Activated CD4-positive, alpha-beta T cell treated with anti-CD3 and anti-CD28 coated beads, Interleukin-2, amount 10 ng/mL, durations not matched to agents 24 days and 14 days (primary cell): Measurements from ENCODE around the gene MRPS35. TPM values are rescaled to one million over a fixed set of nuclear protein-coding genes. Genes with fewer than 3 reads are reported as not detected.
A peak's percentile ranks its signal among the peaks of the same experiment; 100 is the strongest.
"Not testable (repeated sequence)": the region's sequence is repeated elsewhere in the genome, so short reads cannot be mapped to it uniquely, and the experiment has no call there.

Experiments used
- DNase-seq: peaks from one replicate; pipeline ENCODE4 v3.0.0; 2022
- H3K27ac Mint-ChIP-seq: one replicate; pipeline ENCODE4 v1.8.0; 2022; ENCODE audit warnings: mild to moderate bottlenecking, mixed read lengths
- H3K27me3 Mint-ChIP-seq: one replicate; pipeline ENCODE4 v1.8.0; 2022; ENCODE audit warnings: mixed read lengths
- H3K36me3 Mint-ChIP-seq: one replicate; pipeline ENCODE4 v1.8.0; 2022; ENCODE audit warnings: low read depth, mild to moderate bottlenecking, mixed read lengths
- H3K4me1 Mint-ChIP-seq: one replicate; pipeline ENCODE4 v1.8.0; 2021; ENCODE audit warnings: mixed read lengths
- H3K4me3 Mint-ChIP-seq: one replicate; pipeline ENCODE4 v1.8.0; 2022; ENCODE audit warnings: mild to moderate bottlenecking, moderate library complexity, mixed read lengths
- H3K9me3 Mint-ChIP-seq: one replicate; pipeline ENCODE4 v1.8.0; 2021; ENCODE audit warnings: mixed read lengths
- intact Hi-C: fragments of 100-400 bp; cut with micrococcal nuclease; formaldehyde crosslinking; loops from one replicate; pipeline ENCODE4 v1.15.1; 2023
- total RNA-seq: library from RNA; stranded (reverse); gene quantifications from 2 replicates; pipeline ENCODE4 v1.2.3, GENCODE V29; 2022

The MRPS35 gene
- total RNA-seq, 1 donor from 2014 or later = 58.1 TPM

- Mint-ChIP-seq H3K4me3 (no peak overlapping the region), H3K27ac (no peak overlapping the region), H3K36me3 (peaks cover 31% of the 10 kb centered on the region), H3K4me1 (peaks cover 2% of the 10 kb centered on the region), H3K27me3 (no peaks in the 10 kb centered on the region), H3K9me3 (no peaks in the 10 kb centered on the region)
- intact Hi-C loops = loop anchor here (5.0 kb wide), 2 partner anchors 47 to 1142 kb away; no protein-coding TSS in a partner anchor
- DNase-seq = no peak
Measured at GRCh38 chr12:27730097-27730588, 19.5 kb downstream of the MRPS35 start.

GRCh38 chr12:27732281-27732680 lies 21.6 kb downstream of the MRPS35 start:
- H3K36me3 Mint-ChIP-seq = peaks cover 32% of the 10 kb centered on the region
- H3K4me1 Mint-ChIP-seq = peaks cover 2% of the 10 kb centered on the region
- no peaks in the 10 kb centered on the region for H3K9me3 Mint-ChIP-seq
- H3K27me3 Mint-ChIP-seq = no peaks in the 10 kb centered on the region
- intact Hi-C loops = loop anchor here (5.0 kb wide), 2 partner anchors 45 to 1140 kb away; no protein-coding TSS in a partner anchor
- no peak overlapping the region for H3K4me3 Mint-ChIP-seq
- DNase-seq = no peak
- H3K27ac Mint-ChIP-seq = no peak overlapping the region

GRCh38 chr12:27733052-27733656 lies 22.5 kb downstream of the MRPS35 start:
- no peak overlapping the region for H3K4me3 Mint-ChIP-seq
- H3K27ac Mint-ChIP-seq = no peak overlapping the region
- peaks cover 36% of the 10 kb centered on the region for H3K36me3 Mint-ChIP-seq
- H3K27me3 Mint-ChIP-seq = no peaks in the 10 kb centered on the region
- H3K4me1 Mint-ChIP-seq = peaks cover 2% of the 10 kb centered on the region
- peak; percentile 78 for DNase-seq
- H3K9me3 Mint-ChIP-seq = no peaks in the 10 kb centered on the region
- intact Hi-C loops = loop anchor here (1.0 to 5.0 kb wide), 4 partner anchors 44 to 1139 kb away; no protein-coding TSS in a partner anchor

DNA sequence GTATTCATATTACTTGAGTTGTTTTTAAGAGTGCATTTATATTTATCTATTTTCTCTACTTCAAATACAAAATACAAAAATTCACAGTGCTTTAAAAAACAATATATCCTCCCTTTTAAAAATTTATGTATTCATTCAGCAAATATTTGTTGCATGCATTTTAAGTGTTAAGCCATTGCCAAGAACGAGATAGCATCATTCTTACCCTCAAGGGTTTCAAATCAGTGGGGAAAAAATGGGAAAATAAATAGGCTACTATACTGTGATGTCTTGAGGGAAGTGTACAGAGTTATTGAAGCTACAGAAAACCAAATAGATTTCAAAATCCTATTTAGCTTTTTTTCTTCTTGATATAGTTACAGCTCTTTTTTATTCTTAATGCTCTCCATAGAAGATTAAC lies 23.2 kb downstream of the MRPS35 start:
- intact Hi-C loops = loop anchor here (1.0 to 5.0 kb wide), 4 partner anchors 44 to 1139 kb away; no protein-coding TSS in a partner anchor
- H3K36me3 Mint-ChIP-seq = peaks cover 36% of the 10 kb centered on the region

DNA sequence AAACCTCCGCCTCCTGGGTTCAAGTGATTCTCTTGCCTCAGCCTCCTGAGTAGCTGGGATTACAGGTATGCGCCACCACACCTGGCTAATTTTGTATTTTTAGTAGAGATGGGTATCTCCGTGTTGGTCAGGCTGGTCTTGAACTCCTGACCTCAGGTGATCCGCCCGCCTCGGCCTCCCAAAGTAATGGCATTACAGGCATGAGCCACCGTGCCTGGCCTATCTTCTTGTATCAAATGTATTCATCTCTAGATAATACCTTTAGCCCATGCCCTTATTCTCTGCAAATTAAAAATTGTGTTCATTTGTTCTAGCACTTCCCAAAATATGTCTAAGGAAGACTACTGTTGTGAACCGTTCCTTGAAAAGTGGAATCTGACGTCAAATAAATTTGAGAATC lies 23.7 kb downstream of the MRPS35 start:
- not testable (repeated sequence) for H3K9me3 Mint-ChIP-seq, DNase-seq, H3K27ac Mint-ChIP-seq, H3K4me3 Mint-ChIP-seq, H3K27me3 Mint-ChIP-seq, H3K4me1 Mint-ChIP-seq
- intact Hi-C loops = loop anchor here (5.0 kb wide), 2 partner anchors 43 to 1138 kb away; no protein-coding TSS in a partner anchor
- H3K36me3 Mint-ChIP-seq = peaks cover 35% of the 10 kb centered on the region

More for the DNA sequence above, 23.2 kb downstream of the MRPS35 start:
- H3K4me3 Mint-ChIP-seq = no peak overlapping the region
- DNase-seq = no peak
- H3K9me3 Mint-ChIP-seq = no peaks in the 10 kb centered on the region
- H3K4me1 Mint-ChIP-seq = peaks cover 3% of the 10 kb centered on the region
- no peaks in the 10 kb centered on the region for H3K27me3 Mint-ChIP-seq
- no peak overlapping the region for H3K27ac Mint-ChIP-seq

DNA sequence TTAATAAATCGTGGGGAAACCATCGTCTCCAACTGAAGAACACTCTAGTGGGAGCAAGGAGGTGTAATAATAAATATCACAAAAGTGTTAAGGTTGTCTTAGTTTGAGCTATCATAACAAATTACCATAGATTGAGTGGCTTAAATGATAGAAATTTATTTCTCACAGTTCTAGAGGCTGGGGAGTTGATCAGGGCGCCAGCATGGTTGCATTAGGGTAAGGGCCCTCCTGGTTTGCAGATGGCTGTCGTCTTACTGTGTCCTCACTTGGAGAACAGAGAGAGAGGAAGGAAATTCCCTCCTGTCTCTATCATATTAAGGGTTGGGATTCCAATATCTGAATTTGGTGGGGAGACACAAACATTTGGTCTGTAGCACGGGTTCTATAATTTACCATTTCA lies 33.0 kb downstream of the MRPS35 start:
- Mint-ChIP-seq H3K36me3 (peaks cover 44% of the 10 kb centered on the region), H3K27me3 (no peaks in the 10 kb centered on the region), H3K4me1 (peaks cover 9% of the 10 kb centered on the region), H3K4me3 (no peak overlapping the region), H3K9me3 (no peaks in the 10 kb centered on the region), H3K27ac (no peak overlapping the region)
- no peak for DNase-seq
- intact Hi-C loops = no loop called here

DNA sequence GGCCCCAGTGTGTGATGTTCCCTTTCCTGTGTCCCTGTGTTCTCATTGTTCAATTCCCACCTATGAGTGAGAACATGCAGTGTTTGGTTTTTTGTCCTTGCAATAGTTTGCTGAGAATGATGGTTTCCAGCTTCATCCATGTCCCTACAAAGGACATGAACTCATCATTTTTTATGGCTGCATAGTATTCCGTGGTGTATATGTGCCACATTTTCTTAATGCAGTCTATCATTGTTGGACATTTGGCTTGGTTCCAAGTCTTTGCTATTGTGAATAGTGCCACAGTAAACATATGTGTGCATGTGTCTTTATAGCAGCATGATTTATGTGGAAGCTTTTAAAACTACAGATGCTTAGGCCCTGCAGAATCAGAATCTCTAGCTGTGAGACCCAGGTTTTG lies 35.1 kb downstream of the MRPS35 start:
- H3K4me1 Mint-ChIP-seq, H3K27ac Mint-ChIP-seq, H3K4me3 Mint-ChIP-seq, DNase-seq, intact Hi-C loops, H3K27me3 Mint-ChIP-seq, H3K9me3 Mint-ChIP-seq: not testable (repeated sequence)
- peaks cover 42% of the 10 kb centered on the region for H3K36me3 Mint-ChIP-seq

DNA sequence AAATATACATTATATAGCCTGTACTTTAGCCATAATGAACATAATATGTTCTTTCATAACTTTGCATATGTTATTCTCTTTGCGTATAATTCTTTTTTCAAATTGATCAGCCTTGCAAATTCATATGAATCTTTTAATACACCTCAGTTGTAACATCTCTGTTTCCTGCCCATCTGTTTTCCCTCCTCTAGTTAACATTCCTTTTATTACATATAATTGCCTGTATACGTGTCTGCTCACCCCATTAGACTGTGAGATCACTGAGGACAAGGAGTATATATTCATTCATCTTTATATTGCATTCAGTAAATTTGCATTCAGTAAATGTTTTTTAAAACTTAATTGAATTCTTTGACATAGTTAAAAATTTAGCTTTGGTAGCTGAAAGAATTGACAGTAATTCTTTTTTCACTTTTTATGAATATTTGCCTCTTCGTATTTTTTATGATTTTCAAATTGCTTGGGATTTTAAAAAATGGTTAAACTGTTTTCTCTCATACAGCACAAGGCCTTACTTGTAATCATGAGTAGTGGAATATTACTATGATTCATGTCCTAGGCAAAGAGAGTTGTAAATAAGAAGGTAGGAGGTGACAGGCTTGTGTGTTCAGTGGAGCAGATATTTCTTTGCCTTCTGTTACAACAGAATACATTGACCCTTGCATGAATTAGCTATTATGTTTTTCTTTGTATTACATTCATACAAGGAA lies 36.6 kb downstream of the MRPS35 start:
- H3K4me1 Mint-ChIP-seq = peaks cover 3% of the 10 kb centered on the region
- DNase-seq = no peak
- no peaks in the 10 kb centered on the region for H3K27me3 Mint-ChIP-seq
- H3K4me3 Mint-ChIP-seq = no peak overlapping the region
- H3K9me3 Mint-ChIP-seq = no peaks in the 10 kb centered on the region
- intact Hi-C loops = no loop called here
- H3K36me3 Mint-ChIP-seq = peaks cover 36% of the 10 kb centered on the region
- H3K27ac Mint-ChIP-seq = no peak overlapping the region

DNA sequence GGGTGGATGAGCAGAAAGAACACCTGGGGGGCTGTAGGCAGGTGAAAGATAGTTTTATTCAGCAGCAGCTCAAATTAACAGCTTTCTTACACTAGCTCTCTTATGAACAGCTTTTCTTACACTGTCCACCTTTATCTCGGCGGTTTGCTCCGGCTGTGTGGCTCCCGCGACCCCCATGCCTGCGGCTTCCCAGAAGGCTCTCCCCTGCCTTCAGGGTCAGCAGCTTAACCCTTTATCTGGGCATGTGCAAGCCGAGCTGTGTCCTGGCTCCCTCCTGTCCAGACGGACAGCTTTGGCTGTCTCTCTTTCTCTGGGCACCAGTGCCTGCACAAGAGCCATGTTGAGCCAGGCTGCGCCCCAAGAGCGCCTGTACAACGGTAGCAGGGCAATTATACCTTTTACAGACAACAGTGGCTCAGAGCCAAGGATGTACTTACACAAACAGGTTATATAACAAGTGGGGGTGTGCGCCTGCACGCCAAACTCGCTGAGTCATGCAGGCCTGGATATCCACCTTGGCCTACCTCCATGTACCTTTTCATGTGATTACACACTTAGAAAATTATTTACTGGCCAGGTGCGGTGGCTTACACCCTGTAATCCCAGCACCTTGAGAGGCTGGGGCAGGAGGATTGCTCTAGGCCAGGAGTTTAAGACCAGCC lies 40.9 kb downstream of the MRPS35 start:
- Mint-ChIP-seq H3K9me3 (no peaks in the 10 kb centered on the region), H3K4me3 (no peak overlapping the region), H3K27ac (no peak overlapping the region), H3K36me3 (peaks cover 22% of the 10 kb centered on the region), H3K27me3 (no peaks in the 10 kb centered on the region), H3K4me1 (peaks cover 3% of the 10 kb centered on the region)
- intact Hi-C loops = no loop called here
- DNase-seq = no peak

DNA sequence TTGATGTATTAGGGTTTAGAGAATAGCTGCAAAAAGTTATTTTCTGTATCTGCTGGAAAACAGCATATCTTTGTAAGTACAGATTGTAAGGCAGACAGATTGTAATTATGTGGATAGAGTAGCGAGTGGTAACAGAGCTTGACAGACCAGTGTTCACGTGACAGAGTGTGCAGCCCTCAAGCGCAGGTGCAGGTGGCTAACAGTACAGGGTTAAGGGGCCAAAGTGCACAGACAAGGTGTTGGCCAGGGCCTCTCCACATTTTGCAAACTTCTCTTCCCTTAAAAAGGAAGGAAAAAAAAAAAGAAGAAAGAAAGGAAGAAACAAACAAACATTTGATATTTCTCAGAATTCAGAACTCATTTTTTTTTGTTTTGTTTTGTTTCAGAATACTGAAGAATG lies 44.2 kb downstream of the MRPS35 start:
- DNase-seq = no peak
- Mint-ChIP-seq H3K4me1 (no peaks in the 10 kb centered on the region), H3K36me3 (peaks cover 23% of the 10 kb centered on the region), H3K27ac (no peak overlapping the region), H3K4me3 (no peak overlapping the region), H3K27me3 (no peaks in the 10 kb centered on the region), H3K9me3 (no peaks in the 10 kb centered on the region)
- intact Hi-C loops = no loop called here

GRCh38 chr12:27756670-27757195 lies 46.1 kb downstream of the MRPS35 start:
- DNase-seq = no peak
- Mint-ChIP-seq H3K27me3 (no peaks in the 10 kb centered on the region), H3K27ac (no peak overlapping the region), H3K9me3 (no peaks in the 10 kb centered on the region), H3K4me3 (no peak overlapping the region), H3K4me1 (peaks cover 2% of the 10 kb centered on the region), H3K36me3 (peaks cover 25% of the 10 kb centered on the region)
- intact Hi-C loops = no loop called here

DNA sequence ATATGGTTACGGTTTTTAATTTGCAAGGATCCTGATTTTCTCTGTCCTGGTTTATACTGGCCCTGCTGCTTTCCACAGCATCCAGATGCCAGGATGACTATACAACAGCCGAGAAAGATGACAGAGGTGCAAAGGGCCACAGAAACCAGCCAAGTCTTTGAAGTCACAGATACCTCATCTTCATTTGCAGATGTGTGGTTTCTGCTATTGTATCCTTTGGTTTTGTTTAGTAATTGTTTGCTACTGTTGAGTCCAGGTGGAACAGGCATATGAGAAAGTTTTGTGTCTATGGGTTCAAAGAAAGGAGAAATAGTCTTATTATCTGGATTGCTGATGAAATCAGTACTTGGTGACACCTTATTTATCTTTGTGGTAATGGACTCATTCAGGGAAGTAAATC lies 52.1 kb downstream of the MRPS35 start:
- peak; percentile 69 for DNase-seq
- H3K4me1 Mint-ChIP-seq = peaks cover 15% of the 10 kb centered on the region
- H3K4me3 Mint-ChIP-seq = no peak overlapping the region
- intact Hi-C loops = loop anchor here (2.0 kb wide), 1 partner anchor 38 kb away; no protein-coding TSS in a partner anchor
- H3K9me3 Mint-ChIP-seq = no peaks in the 10 kb centered on the region
- no peak overlapping the region for H3K27ac Mint-ChIP-seq
- peaks cover 8% of the 10 kb centered on the region for H3K36me3 Mint-ChIP-seq
- H3K27me3 Mint-ChIP-seq = no peaks in the 10 kb centered on the region

- no peak overlapping the region for H3K4me3 Mint-ChIP-seq
- peaks cover 6% of the 10 kb centered on the region for H3K27me3 Mint-ChIP-seq
- H3K36me3 Mint-ChIP-seq = peaks cover 4% of the 10 kb centered on the region
- no peak overlapping the region for H3K27ac Mint-ChIP-seq
- intact Hi-C loops = no loop called here
- H3K4me1 Mint-ChIP-seq = peaks cover 15% of the 10 kb centered on the region
- H3K9me3 Mint-ChIP-seq = no peaks in the 10 kb centered on the region
- DNase-seq = no peak
Measured at GRCh38 chr12:27766587-27766986, 56.0 kb downstream of the MRPS35 start.
